GM21529 (cell line): ENCODE measurements around the gene PALLD.

Experiments used
- ATAC-seq: cut with Tn5 transposase; IDR thresholded peaks from one replicate; pipeline ENCODE4 v1.9.1; 2021; ENCODE audit not compliant: unreplicated experiment

The PALLD gene

DNA sequence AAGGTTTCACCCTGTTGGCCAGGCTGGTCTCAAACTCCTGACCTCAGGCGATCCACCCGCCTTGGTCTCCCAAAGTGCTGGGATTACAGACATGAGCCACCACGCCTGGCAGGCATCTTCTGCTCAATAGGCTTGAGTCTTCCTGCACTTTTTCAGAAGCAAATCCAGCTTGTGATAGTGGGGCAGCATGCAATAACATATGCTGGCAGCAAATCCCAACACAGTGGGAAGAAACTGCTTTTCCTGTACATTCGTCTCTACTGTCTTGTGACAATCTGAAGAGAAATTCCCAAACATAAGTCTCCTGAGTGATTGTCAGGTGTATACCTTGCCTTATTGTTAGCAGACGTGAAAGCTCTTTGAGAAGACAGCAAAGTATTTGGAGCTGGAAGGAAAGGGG, 145.7 kb downstream of the PALLD start:
- ATAC-seq = no peak

DNA sequence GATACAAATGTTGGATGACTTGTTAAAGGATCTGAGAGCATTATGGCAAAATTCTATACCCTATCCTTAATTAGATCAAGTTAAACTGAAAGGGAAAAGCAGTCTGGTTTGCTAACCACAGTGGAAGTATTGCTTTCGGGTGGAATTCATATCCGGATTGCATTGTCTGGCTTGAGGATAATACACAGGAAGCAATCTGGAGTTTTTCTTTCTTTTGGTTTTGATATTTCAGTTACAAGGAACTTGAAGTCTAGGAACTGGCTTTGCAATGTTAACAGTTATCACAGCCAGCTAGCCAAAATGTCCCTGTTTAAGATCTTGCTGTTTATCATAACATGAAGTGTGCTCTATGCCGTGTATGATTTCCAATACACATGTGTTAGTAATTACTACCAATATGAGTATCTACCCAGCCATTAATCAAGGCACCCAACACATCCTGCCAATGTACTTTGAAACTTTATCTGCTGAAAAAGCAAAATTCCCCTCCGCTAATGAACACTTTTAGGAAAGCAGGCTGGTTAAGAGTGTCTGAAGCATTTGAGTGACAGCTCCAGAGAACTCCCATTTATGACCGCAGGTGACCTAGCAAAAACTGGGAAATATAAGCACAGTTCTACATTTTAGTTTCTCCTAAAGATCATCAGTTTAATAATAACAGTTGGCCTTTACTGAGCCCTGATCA, 146.4 kb downstream of the PALLD start:
- ATAC-seq = no peak

DNA sequence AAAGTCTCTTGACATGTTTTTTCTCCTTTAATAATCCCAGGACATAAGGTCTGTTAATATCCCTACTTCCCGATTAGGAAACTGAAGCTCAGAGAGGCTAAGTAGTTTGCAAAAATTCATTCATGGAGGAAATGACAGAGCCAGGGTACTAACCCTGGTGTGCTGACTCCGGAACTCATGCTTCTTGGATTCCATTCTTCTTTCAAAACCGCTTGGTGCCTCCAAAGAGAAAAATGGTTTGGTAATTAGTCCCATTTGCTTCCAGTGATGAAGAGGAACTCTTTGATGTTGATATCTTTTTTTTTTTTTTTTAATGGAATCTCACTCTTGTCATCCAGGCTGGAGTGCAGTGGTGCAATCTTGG, 146.9 kb downstream of the PALLD start:
- no peak for ATAC-seq

DNA sequence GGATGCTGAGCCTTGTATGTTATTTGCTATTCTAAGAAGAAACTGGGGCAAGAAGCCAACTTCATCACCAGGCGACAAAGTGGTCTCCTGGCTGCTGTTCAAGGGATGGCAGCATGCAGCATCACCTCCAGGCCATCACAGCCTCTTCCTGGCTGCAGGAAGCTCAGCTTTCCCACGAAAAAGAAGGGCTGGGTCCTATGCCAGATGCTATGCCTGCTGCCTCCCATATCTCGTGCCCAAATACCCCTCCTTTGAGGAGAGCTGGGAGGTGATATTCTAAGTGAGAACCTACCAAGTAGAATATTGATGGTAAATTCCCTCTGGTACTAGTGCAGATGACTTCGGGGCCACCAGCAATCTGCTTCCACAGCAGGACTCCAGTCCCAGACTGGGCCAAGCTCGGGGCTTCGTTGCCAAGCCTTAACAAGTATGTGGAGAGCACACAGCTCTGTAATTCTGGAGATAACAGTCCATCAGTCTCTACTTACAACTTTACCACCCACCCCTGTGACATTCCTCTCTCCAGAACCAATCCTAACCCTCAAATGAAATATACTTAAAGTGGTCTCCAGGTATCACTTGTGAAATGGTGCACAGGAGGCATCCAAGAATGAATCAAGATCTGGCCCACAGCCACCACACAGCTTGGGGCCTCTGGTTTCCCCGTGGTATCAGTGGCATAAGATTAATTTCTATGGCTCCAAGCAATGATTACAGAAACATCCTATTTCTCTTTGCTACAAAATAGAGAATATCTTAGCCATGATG, 149.3 kb downstream of the PALLD start:
- ATAC-seq = no peak

DNA sequence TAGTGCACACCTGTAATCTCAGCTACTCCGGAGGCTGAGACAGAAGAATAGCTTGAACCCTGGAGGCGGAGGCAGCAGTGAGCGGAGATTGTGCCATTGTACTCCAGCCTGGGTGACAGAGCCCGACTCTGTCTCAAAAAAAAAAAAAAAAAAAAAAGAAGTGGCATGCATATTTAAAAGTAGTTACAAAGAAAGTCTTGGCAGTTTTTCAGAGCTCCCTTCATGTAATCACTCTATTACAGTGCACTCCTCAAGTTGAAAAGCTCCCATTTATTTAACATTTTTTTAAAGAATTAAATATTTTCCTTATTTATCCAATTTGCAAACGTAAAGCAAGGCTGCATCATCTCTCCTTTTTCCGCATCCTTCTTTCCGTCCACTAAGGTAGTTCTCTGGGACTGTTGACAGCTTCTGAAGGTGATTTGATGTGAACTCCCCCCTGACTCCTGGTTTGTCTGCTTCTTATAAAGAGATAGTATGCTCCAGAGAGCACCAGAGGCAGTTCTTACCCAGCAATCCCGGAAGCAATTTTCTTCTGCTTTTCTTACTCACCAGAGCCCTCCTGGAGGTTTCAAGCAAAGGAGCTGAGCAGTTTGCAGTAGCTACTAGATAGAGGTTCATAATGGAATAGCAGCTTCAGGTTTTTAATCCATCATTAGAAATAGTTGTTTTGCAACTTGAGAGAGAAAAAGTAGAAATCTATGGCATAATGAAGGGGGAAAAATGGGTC, 151.0 kb downstream of the PALLD start:
- no peak for ATAC-seq

DNA sequence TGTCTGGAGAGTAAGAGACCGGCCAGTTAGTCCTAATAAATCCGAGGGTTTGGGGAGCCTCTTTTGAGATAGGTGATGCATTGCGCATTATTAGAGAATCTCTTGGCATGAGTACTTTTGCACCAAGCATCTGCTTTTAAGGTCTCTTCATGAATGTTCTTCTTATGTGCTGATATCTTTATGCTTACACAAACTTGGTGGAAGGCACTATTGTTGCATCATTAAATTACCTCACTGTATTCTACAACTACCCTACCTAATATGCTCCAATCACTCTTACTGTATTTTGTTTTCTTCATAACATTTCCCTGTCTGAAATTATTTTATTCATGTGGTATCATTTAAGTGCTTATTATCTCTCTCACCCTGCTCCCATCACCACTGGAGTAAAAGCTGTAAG, 151.6 kb downstream of the PALLD start:
- no peak for ATAC-seq

DNA sequence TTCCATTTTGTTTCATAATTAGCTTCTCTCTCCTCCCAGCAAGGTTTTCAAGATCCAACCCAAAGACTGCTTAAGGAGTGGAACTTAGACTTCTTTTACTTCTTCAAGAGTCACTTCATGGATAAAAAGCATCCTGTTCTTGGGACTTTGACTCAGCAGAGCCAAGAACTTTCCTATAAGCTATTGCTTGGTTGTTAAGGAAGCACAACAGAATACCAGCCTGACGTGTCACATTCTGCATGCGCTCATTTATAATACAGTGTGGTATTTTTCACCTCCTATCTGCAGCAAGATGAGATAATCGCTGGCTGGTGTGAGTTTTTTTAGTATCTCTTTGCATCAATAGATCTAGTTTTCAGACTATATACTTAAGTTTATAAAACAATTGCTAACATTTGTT, 152.1 kb downstream of the PALLD start:
- no peak for ATAC-seq

DNA sequence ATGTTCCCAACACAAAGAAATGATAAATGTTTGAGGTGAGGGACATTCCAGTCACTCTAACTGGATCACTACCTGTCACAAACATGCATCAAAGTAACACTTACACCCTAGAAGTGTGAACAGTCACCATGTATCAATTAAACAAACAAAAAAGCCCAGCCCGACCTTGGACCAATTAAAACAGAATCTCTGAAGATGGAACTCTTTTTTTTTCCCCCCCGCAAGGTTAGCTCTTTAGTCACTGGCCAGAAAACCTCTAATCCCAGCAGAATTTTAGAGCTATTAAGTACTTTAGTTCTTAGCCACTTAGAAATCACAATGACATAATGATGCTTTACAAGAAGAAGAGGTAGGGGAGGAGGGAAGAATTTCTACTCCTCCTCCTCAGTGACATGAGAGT, 154.5 kb downstream of the PALLD start:
- no peak for ATAC-seq

DNA sequence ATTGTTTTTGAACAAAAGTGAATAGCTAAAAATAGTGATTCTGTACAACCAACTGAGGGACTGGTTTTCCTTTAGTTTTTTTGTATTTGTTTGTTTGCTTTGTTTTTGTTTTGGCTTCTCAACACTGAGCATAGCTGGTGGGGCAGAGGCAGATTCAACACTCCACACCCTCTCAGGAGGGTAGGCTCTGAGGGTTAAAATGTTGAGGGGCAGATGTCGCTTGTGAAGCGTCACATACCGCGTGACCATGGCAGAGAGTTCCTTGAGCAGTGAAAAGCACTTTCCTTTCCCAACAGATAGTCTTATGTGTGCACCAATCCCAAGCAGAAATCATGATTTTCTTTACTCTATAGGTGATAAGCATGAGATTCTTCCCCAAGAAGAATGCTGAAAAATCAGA, 155.0 kb downstream of the PALLD start:
- ATAC-seq = no peak

DNA sequence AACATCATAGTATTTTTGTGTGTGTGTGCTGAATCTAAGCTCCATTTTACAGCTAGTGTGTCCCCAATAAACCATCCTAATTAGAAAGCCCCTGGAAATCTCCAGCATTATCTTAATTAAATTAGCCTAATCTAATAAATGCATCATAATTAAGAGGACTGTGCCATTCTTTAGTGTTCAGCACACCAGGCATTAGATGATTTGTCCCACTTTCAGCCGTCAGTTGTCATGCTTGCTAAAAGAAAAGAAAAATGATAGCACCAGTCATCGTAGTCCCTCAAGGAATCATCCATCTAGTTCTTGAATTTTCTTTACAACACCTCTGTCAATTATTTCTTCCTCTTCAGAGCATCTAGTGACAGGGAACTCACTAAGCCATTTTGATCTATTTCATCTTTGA, 155.9 kb downstream of the PALLD start:
- ATAC-seq = no peak

DNA sequence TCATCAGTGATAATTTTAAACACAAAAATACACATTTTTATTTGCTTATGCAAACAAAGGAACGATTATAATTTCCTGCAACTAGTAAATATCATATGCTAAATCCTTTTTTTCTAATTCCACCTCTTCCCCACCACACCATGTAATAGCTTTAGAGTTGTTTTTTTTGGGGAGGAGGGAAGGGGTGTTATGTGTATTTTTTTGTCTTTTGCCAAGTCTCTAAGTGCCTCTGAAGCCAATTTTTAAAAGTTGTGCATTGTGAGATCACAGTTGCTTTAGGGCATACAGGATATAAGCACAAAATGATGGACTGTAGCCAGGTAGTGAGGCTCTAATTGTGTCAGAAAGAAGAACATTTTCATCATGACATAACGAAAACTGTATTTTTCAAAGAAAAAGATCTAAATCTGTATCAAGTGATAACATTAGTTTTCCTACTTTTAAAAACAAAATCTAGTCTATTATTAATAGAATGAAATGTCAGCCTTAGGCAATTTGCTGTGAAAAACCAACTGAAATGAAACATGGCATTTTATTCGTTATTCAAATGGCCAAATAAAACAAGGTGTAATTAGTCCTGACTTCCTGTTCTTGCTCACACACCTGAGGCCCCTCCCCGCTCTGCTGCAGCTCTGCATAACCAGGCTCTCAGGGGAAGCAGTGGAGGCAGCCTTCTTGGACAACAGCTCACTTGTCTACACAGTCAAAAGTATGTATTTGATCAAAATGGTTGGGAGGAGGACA, 157.4 kb downstream of the PALLD start:
- ATAC-seq = no peak

DNA sequence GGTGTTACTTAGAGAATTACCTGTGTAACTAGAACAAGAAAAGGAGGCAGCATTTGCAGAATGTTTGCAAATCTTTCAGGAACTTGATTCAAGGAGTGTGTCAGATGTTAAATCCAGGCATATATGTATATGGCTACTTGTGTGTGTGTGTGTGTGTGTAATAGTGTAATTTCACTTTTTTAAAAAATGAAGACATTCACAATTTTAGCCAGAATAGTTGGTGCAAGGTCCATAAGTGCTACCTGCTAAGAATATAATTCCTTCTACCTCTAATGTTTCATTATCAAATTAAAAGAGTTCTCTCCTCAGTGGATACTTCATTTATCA, 158.0 kb downstream of the PALLD start:
- no peak for ATAC-seq

DNA sequence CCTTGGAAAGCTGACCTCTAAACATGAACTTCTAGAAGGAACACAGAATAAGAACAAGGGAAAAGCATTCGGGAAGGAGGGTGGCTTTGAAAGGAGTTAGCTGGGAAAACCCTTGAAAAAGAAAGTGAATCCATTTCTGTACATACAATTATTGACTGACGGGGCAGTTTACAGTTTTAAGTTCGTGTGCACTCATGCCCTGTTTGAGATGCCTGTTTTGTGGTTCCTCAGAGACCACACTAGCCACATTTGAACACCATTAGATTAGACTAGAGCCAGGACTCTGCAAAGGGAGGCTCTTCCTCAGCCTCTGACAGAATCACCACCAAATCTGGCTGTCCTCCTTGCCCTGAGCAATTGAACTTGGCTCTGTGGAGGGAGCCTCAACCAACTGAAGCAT, 158.3 kb downstream of the PALLD start:
- no peak for ATAC-seq

DNA sequence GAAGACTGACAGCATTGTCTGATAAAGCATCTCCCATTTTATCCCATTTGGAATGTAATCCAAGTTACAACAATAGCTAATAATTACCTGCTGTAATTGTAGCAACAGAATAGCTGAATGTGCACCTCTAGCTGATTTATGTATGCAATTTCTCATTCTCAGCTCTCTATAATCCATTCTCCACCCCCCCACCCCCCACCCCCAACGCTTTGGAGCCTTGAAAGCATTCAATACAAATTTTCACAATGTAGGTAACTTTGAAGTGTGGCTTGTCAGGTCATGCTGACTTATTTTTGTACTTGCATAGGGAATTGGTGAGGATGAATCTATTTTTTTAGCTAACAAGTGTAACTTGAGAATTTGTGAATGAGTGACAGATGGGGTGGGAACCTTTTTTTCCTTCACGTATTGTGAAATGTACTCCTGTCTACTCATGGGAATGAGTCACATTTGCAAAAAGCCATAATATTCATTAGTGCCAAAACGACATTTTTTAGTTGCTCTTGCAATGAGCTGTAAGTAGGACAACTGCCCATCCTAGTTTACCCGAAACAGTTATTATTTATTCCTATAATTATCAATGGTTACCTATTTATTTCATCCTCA, 159.3 kb downstream of the PALLD start:
- ATAC-seq = no peak

DNA sequence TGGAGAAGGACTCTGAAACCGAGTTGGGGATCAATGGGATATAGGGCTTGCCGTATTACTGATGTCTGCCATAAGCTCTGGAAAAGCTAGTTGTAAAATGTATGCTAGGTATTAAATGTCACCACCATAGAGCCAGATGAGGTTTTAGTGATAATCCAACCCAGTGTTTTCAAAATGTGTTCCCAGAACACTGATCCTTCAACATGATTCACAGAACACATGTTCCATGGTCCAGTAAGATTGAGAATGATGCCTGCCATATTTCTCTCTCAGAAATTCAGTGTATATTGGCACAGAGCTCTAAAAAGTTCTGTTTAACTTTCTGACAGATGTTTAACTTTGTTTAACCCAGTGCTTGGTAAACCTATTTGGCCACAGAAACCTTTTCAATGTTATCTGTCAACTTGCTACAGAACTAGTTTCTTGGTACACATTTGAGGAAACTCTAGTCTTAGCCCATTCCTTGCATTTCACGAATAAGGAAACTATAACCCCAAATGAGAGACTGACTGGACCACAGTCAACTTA, 160.2 kb downstream of the PALLD start:
- ATAC-seq = no peak

DNA sequence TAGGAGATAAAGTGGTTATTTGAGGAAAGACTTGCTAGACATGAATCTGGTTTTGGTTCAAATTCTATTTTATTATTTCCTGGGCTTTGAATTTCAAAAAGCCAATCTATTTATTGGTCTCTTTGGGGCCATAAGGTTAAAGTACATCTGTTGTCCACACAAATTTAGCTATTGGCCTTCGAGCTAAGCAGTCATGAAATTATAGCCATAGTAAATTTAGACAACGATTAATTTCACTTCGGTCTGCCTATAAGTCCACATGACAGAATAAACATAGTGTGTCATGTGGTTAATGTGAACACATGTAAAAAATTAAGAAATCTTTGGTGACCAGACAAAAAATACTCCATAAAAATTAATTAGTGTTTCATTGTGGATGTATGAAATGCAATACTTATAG, 161.9 kb downstream of the PALLD start:
- ATAC-seq = no peak

DNA sequence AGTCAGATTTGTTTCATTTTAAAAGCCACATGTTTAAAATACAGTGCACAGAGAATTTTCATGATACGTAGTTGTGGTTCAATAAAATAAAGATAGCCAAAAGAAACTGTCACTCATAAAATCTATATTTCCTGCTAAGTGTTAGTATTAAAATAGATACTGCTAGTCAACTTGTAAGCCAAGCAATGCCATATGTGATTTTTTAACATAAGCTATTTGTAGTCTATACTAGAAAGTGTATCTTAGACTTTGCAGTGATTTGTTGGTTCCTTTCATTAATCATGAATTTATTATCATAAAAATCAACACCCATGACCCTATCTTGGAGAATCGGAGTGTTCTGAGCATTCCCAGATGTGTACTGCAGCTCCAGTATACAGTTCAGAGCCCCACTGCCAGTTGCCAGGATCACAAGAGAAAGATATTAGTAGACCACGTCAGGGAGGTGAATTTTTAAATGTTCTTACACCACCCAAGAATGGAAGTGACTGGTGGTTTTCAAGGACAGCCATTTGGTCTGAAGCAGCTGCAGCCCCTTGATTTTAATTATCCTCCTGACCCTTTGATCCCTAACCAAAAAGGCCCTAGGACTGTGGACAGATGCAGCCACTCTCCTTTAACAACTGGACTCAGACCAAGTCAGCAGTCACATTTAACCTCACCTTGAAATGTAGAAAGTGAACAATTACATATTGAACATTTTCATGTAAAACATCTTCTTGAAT, 163.1 kb downstream of the PALLD start:
- no peak for ATAC-seq

DNA sequence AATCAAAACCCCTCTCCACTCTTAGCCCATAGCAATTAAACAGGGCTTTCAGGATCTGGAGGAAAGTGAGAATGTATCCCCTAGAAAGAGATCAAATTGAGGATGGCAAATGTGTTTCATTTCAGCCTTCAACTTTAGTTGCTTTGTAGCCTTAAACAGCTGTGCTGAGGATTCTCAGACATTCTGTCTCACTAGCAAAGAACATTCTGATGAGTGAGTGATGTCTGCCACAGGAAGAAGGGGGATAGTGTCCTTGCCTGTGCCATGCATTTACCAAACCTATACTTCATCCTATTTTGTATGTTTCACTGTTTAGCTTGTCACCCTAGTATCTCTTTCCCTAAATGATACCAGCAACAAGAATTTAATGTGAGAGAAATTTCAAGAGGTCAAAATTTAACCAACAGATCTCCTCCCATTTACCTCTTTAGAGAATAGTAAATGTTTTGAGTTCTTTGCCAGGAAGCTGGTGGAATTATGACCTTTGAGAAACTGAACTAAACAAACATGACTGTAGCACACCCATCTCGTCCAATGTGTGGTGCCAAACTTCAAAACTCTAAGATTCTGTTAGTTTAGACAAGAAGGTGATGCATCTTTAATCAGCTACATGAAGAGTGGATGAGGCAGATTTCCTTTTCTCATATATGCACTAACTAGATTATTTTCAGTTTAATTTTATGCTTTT, 165.6 kb downstream of the PALLD start:
- no peak for ATAC-seq

DNA sequence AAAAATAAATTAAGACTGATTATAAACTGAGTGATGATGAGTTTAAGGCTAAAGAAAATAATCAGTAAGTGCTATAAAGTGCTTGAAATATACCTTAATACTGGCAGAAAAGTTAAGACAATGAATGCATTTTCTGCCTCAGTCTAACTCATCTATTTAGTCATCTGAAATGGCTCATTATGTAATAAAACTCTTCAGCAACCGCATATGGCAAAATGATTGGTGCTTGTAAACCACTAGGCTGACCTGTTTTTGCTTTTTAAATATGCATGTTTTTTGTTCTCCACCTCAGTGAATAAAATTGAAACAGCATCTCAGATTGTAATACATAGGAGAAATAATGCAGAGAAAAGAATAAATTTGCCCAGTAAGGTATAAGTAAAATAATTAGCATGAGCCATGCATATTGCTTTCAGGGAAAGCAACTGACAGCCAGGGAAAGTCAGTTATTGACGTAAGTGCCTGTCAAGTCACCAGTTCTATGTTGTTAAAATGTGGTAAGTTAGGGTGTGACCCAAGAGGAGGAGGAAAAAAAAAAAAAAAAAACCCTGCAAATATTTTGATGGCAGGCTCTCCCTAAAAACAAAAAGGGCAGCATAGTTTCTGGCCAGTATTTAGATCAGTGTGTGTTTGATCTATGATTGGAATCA, 167.5 kb downstream of the PALLD start:
- ATAC-seq = no peak
